GM18519 (cell line): ENCODE results near the gene KRT17.
"Not testable (repeated sequence)": the region's sequence is repeated elsewhere in the genome, so short reads cannot be mapped to it uniquely, and the experiment has no call there.

Experiments
- ATAC-seq: cut with Tn5 transposase; IDR thresholded peaks from one replicate; pipeline ENCODE4 v1.9.1; 2021; ENCODE audit warnings: mild to moderate bottlenecking, moderate library complexity; ENCODE audit not compliant: unreplicated experiment, low FRiP score

Gene KRT17

GRCh38 chr17:41622340-41623183, 1.8 kb downstream of the KRT17 start:
- ATAC-seq = not testable (repeated sequence)

DNA sequence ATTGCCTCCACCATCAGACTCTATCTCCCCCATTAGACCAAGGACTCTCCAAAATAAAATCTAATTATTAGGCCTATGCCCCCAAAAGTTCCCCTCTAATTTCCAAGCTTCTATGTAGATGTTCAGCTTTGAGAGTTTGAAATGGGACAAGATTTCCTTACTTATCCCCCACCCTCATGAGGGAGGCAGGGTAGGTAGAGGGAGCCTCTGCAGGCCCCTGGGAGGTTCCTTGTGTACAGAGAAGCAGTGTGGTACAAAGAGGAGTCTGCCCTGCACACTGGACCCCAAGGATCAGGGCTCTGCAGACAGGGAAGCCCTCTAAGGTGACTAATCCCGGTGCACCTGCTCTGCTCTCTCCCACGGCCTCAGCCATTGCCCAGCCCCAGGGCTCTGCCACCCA, 2.5 kb downstream of the KRT17 start:
- ATAC-seq = no peak

DNA sequence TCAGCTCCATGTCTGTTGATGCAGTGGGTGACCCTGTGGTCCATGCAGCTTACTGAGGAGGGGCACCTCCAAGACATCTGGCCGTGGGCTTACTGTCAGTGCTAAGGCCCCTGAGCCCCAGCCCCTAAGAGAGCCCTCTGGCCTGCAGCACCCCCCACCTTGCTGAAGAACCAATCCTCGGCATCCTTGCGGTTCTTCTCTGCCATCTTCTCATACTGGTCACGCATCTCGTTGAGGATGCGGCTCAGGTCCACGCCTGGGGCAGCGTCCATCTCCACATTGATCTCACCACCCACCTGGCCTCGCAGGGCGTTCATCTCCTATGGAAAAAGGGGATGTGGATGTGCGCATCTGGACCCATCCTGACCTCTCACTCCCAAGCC, 2.9 kb downstream of the KRT17 start:
- not testable (repeated sequence) for ATAC-seq

DNA sequence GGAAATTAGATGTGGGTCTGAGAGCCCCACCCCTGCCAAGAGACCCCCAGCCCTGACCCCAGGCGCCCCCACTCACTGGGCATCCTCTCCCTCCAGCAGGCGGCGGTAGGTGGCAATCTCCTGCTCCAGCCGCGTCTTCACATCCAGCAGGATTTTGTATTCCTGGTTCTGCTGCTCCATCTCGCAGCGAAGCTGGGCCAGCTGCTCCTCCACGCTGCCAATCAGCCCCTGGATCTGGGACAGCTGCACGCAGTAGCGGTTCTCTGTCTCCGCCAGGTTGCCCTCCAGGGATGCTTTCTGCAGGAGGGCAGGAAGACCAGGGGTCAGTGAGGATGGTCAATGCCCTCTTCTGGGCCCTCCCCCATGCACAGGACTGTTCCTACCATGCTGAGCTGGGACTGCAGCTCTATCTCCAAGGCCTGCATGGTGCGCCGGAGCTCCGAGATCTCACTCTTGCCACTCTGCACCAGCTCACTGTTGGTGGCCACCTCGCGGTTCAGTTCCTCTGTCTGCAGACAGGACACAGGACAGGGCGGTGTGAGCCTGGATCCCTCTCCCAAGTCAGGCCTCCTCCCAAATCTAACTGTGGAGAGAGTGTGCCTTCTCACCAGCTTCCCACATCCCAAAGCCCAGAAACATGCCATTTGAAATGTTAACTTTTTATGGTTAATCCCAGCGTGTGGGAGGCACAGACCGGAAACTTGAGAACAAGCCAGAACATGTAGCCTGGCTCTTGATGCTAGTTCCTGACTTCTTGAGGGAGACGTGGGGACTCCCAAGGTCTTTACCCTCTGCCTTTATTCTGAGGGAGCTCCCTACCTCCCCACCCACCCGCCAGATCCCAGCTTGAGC, 3.6 kb downstream of the KRT17 start:
- no peak for ATAC-seq

- ATAC-seq = not testable (repeated sequence)
Measured at GRCh38 chr17:41619927-41620582, 4.3 kb downstream of the KRT17 start.

DNA sequence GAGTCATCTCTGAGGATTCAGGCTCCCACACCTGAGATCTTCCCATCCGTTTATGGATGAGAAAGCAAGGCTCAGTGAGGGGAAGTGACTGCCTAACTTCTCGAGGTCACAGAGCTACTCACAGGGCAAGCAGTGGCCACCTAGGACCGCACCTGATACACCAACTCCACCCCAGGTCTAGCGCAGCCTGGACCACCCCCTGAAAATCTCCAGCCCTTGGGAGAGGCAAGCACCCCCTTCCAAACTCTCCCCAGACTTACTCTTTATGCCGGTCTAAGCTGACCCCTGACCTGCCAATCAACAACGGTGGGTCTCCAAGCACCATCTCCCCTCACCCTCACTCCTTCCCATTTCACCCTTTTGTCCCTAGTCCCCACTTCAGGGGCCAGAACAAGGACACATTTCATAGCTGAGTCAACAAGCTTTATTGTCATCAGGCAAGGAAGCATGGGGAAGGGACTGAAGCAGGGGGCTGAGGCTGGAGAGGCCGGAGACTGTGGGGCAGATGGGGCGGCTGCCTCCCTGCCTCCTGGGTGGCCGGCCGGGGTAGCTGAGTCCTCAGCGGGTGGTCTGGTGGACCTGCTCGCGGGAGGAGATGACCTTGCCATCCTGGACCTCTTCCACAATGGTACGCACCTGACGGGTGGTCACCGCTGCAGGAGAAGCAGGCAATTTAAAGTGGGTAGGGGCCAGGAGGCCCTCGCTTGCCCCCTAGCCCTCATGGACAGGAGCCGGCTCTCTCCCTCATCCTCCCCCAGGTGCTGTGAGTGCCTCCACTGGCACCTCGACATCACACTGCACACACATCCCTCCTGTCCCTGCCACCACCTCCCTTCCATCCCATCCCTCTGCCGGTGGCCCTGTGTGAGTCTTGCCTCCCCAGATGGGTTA, 5.1 kb downstream of the KRT17 start:
- no peak for ATAC-seq

DNA sequence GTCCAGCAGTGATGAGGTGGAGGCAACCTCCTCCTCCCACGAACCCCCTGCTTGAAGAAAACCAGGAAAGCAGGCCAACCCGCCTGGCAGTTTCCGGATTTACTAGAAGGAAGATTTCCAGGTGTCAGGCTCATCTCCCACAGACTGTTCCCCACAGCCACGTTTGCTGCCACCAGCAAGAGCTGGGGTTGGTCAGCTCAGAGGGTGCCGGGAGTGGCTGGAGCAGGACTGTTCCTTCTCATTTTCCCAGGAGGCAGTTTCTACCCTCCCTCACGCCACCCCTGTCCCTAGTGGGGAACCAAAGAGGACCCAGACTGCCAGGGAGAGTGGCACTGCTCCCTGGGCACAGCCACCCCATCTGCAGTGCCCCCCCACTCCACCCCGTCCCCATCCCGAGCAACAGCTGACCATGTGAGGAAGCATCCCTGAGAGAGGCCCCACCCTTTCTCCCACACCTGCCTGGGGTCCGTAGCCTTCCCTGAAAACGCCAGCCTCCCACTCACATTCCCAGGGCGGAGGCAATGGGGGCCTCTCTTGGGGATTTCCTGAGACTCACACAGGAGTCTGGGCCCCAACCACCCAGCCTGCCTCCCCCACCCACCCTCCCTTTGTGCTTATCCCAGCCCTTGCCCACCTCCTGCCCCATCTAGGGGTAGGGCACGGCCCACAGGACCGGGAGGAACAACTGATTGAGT, 5.9 kb downstream of the KRT17 start:
- no peak for ATAC-seq

GRCh38 chr17:41617698-41618097, 6.7 kb downstream of the KRT17 start:
- no peak for ATAC-seq

DNA sequence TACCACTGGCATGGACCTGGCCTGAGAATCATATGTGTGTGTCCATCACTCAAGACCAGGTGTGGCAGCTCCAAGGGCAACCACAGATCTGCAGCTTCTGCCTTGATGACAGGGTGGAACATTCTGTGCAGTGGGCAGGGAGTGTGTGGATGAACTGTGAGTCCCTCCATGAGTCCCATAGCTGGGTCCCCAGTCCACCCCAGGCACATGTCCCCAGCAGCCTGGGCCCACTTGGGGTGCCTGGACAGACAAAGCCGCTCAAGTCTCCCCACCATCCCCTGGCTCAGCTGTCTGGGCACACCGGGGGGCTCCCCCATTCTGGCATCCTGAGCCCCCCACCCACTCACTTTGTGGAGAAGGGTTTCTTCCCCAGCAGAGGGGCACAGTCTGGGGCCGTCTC, 7.2 kb downstream of the KRT17 start:
- no peak for ATAC-seq

GRCh38 chr17:41616486-41616885, 7.9 kb downstream of the KRT17 start:
- not testable (repeated sequence) for ATAC-seq

DNA sequence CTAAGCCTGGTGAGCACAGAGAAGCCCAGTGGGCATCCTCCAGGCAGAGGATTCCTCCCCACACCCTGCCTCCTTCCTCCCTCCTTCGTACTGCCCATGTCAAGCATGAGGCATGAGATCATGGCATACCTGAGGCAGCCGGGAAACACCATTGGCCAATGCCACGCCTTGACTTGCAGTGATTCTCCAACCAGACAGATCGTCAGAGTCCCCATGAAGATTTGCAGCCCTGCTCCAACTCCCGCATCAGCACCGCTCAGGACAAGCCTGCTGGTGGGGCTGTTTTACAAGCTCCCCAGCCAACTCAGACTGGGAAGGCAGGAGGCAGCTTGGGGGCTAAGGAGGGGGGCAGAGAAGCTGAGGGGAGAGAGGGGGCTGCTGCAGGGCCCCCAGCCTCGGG, 8.9 kb downstream of the KRT17 start:
- no peak for ATAC-seq

GRCh38 chr17:41614767-41615166, 9.6 kb downstream of the KRT17 start:
- not testable (repeated sequence) for ATAC-seq

- no peak for ATAC-seq
Measured at GRCh38 chr17:41614098-41614497, 10.3 kb downstream of the KRT17 start.

DNA sequence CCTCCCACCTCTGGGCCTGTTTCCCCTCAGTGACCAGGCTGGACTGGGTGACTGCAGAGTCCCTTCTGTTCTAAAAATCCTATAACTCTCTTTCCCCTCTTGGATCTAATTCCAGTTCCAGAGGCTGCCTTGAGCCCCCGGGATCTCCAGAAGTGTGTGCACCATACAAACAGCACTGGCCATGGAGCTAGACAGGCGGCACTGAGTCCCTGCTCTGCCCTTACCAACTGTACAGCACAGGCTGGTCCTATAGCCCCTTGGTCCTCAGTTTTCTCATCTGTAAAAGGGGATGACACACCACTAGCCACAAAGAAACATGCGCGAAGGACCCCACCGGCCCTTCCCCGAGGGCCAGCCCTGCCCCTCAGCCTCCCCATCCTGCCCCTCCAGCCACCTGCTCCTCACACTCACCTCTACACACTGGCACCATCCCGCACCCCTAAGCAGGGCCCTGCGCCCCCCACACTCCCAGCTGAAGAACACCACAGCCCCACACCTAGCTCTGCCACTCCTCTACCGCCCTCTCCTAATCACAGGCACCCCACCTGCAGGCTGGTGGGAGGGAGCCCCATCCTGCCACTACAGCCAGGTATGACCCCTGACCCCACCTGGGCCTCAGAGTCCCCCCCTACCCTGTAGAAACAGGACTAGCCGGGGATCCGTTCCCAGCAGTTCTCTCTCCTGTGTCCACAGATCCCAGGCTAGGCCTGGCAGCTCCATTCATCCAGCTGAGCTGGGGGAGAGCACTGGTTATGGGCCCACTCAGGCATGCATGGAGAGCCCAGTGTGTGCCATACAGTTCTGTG, 10.9 kb downstream of the KRT17 start:
- no peak for ATAC-seq

GRCh38 chr17:41612376-41613160, 11.8 kb downstream of the KRT17 start, which contains the start of gene KRT16:
KRT16 (minus strand) TSS chr17:41612767; CDS start chr17:41612688, 79 bp downstream.
- ATAC-seq = not testable (repeated sequence)

- ATAC-seq = no peak
Measured at GRCh38 chr17:41610965-41611640, 13.3 kb downstream of the KRT17 start.

GRCh38 chr17:41610061-41610517, 14.3 kb downstream of the KRT17 start:
- not testable (repeated sequence) for ATAC-seq
